A673 (cell line): ENCODE results near the gene TTC33.
"Not testable (repeated sequence)": the region's sequence is repeated elsewhere in the genome, so short reads cannot be mapped to it uniquely, and the experiment has no call there.

Experiments used
- EZH2 ChIP-seq: fragments of 200-600 bp; sonication (generic); IDR thresholded peaks from 2 replicates; pipeline ENCODE4 v1.6.1; 2017; ENCODE audit warnings: borderline replicate concordance, low read depth, mild to moderate bottlenecking, mixed read lengths, antibody characterized with exemption, low read length; ENCODE audit not compliant: poor library complexity, severe bottlenecking
- TF ChIP-seq, protein P1 (sequence below): fragments of 300-800, 200-600 bp; sonication (generic); conservative IDR thresholded peaks from 2 replicates; pipeline ENCODE4 v1.5.1; 2017; ENCODE audit warnings: low read depth, mild to moderate bottlenecking, antibody characterized with exemption, low read length, moderate library complexity, mixed read lengths

DNA sequence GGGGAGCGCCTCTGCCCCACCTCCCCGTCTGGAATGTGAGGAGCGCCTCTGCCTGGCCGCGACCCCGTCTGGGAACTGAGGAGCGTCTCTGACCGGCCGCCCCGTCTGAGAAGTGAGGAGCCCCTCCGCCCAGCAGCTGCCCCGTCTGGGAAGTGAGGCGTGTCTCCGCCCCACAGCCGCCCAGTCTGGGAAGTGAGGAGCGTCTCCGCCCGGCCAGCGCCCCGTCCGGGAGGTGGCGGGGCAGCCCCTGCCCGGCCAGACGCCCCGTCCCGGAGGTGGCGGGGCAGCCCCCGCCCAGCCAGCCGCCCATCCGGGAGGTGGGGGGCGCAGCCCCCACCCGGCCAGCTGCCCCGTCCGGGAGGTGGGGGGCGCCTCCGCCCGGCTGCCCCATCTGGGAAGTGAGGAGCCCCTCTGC is 33.3 kb downstream of the TTC33 start:
- TF ChIP-seq, protein P1, sequence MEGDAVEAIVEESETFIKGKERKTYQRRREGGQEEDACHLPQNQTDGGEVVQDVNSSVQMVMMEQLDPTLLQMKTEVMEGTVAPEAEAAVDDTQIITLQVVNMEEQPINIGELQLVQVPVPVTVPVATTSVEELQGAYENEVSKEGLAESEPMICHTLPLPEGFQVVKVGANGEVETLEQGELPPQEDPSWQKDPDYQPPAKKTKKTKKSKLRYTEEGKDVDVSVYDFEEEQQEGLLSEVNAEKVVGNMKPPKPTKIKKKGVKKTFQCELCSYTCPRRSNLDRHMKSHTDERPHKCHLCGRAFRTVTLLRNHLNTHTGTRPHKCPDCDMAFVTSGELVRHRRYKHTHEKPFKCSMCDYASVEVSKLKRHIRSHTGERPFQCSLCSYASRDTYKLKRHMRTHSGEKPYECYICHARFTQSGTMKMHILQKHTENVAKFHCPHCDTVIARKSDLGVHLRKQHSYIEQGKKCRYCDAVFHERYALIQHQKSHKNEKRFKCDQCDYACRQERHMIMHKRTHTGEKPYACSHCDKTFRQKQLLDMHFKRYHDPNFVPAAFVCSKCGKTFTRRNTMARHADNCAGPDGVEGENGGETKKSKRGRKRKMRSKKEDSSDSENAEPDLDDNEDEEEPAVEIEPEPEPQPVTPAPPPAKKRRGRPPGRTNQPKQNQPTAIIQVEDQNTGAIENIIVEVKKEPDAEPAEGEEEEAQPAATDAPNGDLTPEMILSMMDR = not testable (repeated sequence)
- TF ChIP-seq EZH2 = not testable (repeated sequence)
